HepG2 (cell line): ENCODE data around the gene GLYATL3.

ENCODE experiments used
- EEA1 ChIP-seq: sonication (generic); formaldehyde crosslinking; IDR thresholded peaks from 2 replicates; pipeline ENCODE4 v1.5.1; 2020; ENCODE audit warnings: mild to moderate bottlenecking, missing genetic modification reagents, borderline replicate concordance
- POLR2A ChIP-seq, 2 experiments: IDR thresholded peaks; 2 replicates each; pipeline ENCODE4 v1.6.1; 2011; ENCODE audit warnings: low read depth in 2 of 2, low read length in 2 of 2, mild to moderate bottlenecking in 1 of 2, moderate library complexity in 1 of 2; ENCODE audit not compliant: insufficient read depth in 1 of 2
- ZNF446 ChIP-seq: sonication (generic); formaldehyde crosslinking; IDR thresholded peaks from 2 replicates; pipeline ENCODE4 v1.5.0; 2020; ENCODE audit warnings: mild to moderate bottlenecking, missing genetic modification reagents
- ZNF766 ChIP-seq: sonication (generic); formaldehyde crosslinking; IDR thresholded peaks from 2 replicates; pipeline ENCODE4 v1.5.0; 2020; ENCODE audit warnings: missing genetic modification reagents, borderline replicate concordance
- TF ChIP-seq, protein P1 (sequence below), 2 experiments: sonication (generic) in 1 of 2; formaldehyde crosslinking in 1 of 2; IDR thresholded peaks; 2 replicates each; pipeline versions ENCODE4 v1.5.1 to v1.6.1; 2011 to 2020; ENCODE audit warnings: borderline replicate concordance in 1 of 2, low read depth in 1 of 2, low read length in 1 of 2, mild to moderate bottlenecking in 1 of 2, missing genetic modification reagents in 1 of 2, moderate library complexity in 1 of 2
- TF ChIP-seq, protein P2 (sequence below): sonication (generic); formaldehyde crosslinking; IDR thresholded peaks from 2 replicates; pipeline ENCODE4 v1.5.0; 2020; ENCODE audit warnings: mild to moderate bottlenecking, missing genetic modification reagents, moderate library complexity

- TF ChIP-seq ZNF766 (CRISPR knock-in tag) (no peak), EEA1 (CRISPR knock-in tag) (no peak), POLR2A (IDR thresholded peaks at IDR 0.05; ENCODE audit: insufficient read depth in 1 of 2, low read depth in 2 of 2, low read length in 2 of 2) (no peak), ZNF446 (CRISPR knock-in tag) (no peak)
- TF ChIP-seq, protein P1, sequence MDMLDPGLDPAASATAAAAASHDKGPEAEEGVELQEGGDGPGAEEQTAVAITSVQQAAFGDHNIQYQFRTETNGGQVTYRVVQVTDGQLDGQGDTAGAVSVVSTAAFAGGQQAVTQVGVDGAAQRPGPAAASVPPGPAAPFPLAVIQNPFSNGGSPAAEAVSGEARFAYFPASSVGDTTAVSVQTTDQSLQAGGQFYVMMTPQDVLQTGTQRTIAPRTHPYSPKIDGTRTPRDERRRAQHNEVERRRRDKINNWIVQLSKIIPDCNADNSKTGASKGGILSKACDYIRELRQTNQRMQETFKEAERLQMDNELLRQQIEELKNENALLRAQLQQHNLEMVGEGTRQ (IDR thresholded peaks at IDR 0.05; ENCODE audit: low read depth, low read length) = no peak
- TF ChIP-seq, protein P1 (CRISPR knock-in tag; IDR thresholded peaks at IDR 0.05; ENCODE audit: borderline replicate concordance) = no peak
- TF ChIP-seq, protein P2, sequence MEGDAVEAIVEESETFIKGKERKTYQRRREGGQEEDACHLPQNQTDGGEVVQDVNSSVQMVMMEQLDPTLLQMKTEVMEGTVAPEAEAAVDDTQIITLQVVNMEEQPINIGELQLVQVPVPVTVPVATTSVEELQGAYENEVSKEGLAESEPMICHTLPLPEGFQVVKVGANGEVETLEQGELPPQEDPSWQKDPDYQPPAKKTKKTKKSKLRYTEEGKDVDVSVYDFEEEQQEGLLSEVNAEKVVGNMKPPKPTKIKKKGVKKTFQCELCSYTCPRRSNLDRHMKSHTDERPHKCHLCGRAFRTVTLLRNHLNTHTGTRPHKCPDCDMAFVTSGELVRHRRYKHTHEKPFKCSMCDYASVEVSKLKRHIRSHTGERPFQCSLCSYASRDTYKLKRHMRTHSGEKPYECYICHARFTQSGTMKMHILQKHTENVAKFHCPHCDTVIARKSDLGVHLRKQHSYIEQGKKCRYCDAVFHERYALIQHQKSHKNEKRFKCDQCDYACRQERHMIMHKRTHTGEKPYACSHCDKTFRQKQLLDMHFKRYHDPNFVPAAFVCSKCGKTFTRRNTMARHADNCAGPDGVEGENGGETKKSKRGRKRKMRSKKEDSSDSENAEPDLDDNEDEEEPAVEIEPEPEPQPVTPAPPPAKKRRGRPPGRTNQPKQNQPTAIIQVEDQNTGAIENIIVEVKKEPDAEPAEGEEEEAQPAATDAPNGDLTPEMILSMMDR (CRISPR knock-in tag) = no peak
Measured at GRCh38 chr6:49497304-49497703, 2.4 kb upstream of the GLYATL3 start.
